Measurements from ENCODE around the gene DNAH3.
"Not testable (repeated sequence)": the region's sequence is repeated elsewhere in the genome, so short reads cannot be mapped to it uniquely, and the experiment has no call there.

The DNAH3 gene

GRCh38 chr16:21009815-21010214 lies 140.8 kb downstream of the DNAH3 start:
- no peak for DNase-seq (ENCODE audit: low read depth)

DNA sequence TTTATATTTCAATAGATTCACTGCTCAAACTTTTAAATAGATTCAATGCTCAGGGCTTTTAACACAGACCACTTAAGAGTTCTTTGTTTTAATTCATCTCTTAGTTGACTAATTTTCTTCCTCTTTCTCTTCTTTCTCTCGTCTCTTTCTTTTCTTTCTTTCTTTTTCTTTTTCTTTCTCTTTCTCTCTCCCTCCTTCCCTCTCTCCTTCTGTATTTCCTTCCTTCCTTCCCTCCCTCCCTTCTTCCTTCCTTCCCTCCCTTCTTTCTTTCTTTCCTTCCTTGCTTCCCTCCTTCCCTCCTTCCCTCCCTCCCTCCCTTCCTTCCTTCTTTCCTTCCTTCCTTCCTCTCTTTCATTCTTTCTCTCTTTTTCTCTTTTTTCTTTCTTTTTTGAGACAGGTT lies 145.6 kb downstream of the DNAH3 start:
- DNase-seq (ENCODE audit: low read depth), result no peak

DNA sequence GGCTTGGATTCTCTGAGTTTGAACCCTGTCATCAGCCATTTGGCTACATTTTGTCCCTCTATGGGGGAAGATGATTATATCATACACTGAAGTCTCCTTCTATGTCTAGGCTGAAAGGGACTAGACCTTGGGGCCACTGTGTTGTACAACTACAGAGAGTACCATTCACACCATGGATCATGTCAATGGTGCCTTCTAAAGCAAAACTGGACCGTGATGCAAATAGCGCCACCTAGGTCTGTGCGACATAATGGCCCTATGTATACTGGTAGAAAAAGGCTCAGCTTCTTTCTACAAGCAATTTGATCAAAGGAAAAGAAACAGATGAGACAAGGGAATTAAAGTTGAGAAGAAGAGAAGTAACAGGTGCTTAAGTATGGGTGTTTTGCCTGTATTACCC lies 149.4 kb downstream of the DNAH3 start:
- DNase-seq (ENCODE audit: low read depth), result peak; percentile 27

DNA sequence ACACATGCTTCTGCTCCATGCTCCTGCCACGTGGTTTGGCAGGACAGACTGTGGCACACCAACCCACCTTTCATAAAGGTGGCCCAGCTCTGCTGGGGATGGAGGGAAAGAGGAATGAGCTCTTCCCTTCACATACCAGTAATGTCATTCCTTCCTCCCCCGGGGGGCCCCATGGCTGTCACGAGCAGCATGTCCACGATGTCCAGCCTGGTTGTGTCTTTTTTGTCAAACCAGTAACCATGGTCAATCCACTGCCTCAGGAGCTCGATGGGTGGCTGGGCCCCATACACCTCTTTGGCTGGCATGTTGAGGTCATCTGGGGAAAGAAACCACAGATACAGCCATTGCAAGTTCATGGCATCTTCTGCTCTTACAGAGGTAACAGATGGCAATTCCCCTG lies 153.5 kb downstream of the DNAH3 start:
- DNase-seq (ENCODE audit: low read depth), result no peak

DNA sequence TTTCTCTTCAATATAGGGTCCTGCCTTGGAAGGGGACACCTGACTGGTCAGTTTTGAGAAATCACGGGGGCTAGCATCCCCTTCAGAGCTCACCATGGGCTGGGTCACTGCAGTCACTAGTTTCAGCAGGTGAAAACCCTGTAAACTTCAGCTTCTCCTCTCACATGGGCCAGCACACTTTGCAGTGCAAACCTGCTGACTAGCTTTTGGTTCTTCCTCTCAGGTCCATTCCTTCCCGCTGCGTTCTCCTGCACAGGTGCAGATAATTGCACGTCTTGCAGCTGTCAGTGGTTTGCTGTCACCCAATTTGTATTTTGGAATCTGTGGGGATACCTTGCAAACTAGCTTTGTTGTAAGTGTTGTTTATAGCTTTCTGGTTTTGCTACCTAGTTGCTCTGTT lies 154.9 kb downstream of the DNAH3 start:
- no peak for DNase-seq (ENCODE audit: low read depth)

DNA sequence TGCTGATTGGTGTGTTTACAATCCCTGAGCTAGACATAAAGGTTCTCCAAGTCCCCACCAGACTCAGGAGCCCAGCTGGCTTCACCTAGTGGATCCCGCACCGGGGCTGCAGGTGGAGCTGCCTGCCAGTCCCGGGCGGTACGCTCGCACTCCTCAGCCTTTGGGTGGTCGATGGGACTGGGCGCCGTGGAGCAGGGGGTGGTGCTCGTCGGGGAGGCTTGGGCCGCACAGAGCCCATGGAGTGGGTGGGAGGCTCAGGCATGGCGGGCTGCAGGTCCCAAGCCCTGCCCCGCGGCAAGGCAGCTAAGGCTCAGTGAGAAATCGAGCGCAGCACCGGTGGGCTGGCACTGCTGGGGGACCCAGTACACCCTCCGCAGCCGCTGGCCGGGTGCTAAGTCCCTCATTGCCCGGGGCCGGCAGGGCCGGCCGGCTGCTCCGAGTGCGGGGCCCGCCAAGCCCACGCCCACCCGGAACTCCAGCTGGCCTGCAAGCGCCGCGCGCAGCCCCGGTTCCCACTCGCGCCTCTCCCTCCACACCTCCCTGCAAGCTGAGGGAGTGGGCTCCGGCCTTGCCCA lies 161.1 kb downstream of the DNAH3 start:
- not testable (repeated sequence) for DNase-seq (ENCODE audit: low read depth)

GRCh38 chr16:20987049-20987448 lies 163.6 kb downstream of the DNAH3 start:
- DNase-seq (ENCODE audit: low read depth), result no peak

GRCh38 chr16:20984019-20984418 lies 166.6 kb downstream of the DNAH3 start:
- DNase-seq (ENCODE audit: low read depth), result no peak

DNA sequence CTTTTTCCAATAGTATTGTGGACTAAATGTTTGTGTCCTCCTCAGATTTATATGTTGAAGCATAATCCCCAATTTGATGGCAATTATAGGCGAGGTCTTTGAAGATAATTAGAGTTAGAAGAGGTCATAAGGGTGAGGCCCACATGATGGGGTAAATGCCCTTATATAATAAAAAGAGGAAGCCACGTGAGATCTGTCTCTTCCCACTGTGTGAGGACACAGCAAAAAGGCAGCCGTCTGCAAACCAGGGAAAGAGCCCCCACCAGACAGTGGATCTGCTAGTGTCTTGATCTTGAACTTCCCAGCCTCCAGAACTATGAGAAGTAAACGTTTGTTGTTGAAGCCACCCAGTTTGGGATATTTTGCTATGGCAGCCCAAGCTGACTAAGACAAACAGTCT lies 174.1 kb downstream of the DNAH3 start:
- DNase-seq (ENCODE audit: low read depth), result no peak

DNA sequence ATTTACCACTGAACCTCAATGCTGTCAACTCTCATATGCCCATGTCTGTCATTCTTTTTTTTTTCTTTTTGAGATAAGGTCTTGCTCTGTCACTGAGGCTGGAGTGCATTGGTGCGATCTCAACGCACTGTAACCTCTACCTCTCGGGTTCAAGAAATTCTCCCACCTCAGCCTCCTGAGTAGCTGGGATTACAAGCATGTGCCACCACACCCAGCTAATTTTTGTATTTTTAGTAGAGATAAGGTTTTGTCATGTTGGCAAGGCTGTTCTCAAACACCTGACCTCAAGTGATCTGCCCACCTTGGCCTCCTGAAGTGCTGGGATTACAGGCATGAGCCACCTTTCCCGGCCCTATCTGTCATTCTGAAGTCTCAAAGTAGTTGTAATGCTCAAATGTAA lies 177.4 kb downstream of the DNAH3 start:
- DNase-seq (ENCODE audit: low read depth), result not testable (repeated sequence)

DNA sequence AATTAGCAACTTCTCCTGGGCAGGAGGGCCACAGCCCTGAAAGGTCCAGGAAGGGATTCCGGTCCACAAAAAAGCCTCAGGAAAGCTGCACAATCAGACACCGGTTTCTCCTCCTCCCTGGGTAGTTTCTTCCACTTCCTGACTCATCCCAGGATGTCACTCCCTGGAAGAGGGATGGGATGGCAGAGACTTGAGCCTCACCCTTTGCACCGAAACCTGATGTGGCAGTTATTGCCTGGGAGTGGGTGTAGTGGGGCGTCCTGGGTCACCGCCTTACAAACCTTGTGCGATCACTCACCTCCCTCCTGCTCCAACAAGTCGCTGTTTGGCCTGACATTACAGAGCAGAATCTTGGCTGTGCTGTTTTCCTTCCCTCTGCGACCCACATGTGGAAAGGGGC lies 179.2 kb downstream of the DNAH3 start:
- no peak for DNase-seq (ENCODE audit: low read depth)

DNA sequence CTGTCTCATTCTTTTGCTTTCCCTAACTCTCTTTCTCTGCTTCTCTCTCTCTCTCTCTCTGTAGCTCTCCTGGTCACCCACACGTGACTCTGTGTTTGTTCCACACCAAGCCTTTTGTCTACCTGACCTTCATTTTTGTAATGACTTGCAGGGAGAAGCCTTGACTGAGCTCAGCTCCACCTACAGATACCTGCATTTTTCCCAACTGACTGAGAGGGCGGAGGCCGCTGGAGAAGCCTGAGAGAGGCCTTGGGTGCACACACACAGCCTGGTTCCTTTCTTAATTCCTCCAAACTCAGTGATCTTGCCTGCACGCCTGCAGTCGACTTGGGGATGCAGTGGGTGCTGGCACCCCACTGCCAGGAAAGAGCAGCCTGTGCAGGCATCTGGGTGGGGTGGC lies 181.3 kb downstream of the DNAH3 start:
- no peak for DNase-seq (ENCODE audit: low read depth)

GRCh38 chr16:20968765-20969164 lies 181.9 kb downstream of the DNAH3 start:
- no peak for DNase-seq (ENCODE audit: low read depth)

- no peak for DNase-seq (ENCODE audit: low read depth)
Observed at GRCh38 chr16:20960899-20961298, 189.7 kb downstream of the DNAH3 start.

DNA sequence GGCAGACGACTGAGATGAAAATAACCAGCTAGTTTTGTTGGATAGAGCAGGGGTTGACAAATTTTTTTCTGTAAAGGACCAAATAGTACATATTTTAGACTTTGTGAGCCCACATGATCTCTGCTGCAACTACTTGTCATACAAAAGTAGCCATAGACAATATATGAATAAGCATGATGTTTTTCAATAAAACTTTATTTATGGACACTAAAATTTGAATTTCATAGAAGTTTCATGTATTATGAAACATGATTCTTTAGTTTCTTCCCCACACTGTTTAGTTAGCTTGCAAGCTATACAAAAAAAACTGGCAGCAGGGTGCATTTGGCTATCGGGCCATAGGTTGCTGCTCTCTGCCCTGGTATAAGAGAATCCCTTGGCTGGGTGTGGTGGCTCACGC lies 193.5 kb downstream of the DNAH3 start:
- no peak for DNase-seq (ENCODE audit: low read depth)

- peak; percentile 37 for DNase-seq (ENCODE audit: low read depth)
Observed at GRCh38 chr16:20956319-20956718, 194.3 kb downstream of the DNAH3 start.

GRCh38 chr16:20954574-20954973 lies 196.1 kb downstream of the DNAH3 start:
- DNase-seq (ENCODE audit: low read depth), result no peak

DNA sequence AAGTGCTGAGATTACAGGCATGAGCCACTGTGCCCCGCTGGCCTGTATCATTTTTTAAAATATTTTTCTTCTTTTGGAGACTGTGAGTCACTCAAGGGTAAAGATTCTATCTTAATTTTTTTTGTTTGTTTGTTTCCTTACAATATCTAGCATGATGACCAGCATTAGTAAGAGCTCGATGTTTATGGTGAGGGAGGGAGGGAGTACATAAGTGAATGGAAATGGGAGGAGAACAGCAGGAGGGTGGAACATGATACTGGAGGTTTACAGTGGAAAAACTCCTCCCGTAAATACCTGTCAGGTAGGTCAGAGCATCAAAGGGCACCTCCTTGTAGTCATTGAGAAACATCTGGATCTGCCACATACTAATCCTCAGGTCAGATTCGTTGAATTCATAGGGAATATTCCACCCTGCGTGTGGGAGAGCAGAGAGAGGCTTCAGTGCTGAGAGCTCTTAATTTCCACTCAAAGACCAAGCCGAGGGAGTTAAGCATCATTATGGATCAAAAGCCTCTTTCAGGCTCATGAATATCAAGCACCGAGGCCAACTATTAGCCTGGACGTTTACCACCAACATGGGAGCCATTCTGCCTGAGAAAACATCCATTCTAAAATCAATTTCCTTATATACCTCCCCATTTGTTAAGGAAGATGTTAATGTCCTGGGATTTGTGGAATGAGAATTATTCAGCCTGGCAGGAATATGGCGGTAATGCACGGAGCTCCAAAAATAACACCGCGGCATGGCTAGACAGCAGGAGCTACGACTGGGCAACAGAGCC lies 198.3 kb downstream of the DNAH3 start:
- DNase-seq (ENCODE audit: low read depth), result no peak

- DNase-seq (ENCODE audit: low read depth), result no peak
Observed at GRCh38 chr16:20950294-20950693, 200.4 kb downstream of the DNAH3 start.

DNA sequence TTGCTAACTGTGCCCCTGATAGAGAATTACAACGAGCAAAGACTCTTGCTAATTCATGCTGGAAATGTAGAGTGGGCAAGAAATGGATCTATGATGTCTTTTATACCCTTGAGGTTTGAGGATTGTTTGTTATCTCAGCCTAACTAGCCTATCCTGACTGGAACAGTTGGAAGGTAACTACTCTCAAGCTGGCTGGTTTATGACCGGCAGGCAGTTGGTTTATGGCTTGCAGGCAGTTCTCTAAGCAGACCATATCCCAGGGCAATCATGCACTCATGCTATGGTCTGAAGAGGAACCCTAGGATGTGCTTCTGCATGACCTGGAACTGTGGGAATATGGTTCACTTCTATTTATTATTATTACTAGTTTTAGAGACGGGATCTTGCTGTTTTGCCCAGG lies 201.0 kb downstream of the DNAH3 start:
- no peak for DNase-seq (ENCODE audit: low read depth)

DNA sequence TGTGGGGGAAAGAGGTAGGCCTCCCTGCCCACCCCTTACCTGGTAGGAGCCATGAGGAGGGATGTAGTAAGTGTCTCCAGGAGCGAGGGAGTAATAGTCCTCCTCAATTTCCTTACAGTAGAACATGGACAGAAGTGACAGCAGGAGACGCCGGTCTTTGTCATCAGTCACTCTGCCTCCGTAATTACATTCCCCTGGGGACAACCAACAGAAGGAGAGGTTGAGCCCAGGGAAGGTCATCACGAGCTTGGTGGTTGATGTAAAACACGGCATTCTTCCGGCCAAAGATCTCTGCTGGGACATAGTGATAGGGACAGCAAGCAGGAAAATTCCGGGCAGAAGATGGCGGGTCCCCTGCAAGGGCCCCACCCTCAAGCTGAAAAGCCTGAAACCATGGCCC lies 202.2 kb downstream of the DNAH3 start:
- DNase-seq (ENCODE audit: low read depth), result no peak

DNA sequence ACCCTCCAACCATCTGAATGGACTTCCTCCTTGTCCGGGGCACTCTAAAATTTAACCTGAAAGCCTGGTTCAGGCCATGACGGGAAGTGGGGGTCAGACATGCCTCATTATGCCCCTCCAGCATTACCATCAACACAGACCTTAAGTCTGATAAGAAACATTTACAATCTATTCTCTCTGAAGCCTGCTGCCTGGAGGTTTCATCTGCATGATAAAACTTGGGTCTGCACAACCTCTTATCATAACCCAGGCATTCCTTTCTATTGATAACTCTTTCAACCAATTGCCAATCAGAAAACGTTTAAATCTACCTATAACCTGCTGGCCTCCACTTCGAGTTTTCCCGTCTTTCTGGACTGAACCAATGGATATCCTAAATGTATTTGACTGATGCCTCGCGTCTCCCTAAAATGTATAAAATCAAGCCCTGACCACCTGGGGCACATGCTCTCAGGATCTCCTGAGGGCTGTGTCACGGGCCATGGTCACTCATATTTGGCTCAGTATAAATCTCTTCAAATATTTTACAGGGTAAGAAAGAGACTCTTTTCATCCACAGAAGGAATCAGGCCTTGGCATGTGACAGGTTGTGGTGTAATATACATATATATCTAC lies 204.5 kb downstream of the DNAH3 start:
- DNase-seq (ENCODE audit: low read depth), result no peak

GRCh38 chr16:20945575-20945875 lies 205.1 kb downstream of the DNAH3 start:
- not testable (repeated sequence) for DNase-seq (ENCODE audit: low read depth)

Data from amniotic epithelial cell (primary cell).